Stomach smooth muscle (tissue), 2 donors: ENCODE results near the gene GBA2.

Experiments used
- H3K27ac ChIP-seq: one replicate; pipeline ENCODE4 v1.7.0; 2013; ENCODE audit warnings: mild to moderate bottlenecking, low read length, inconsistent platforms
- H3K27me3 ChIP-seq, 2 donors: one replicate each; pipeline ENCODE4 v1.7.0; 2013; ENCODE audit warnings: low read length in 2 of 2; ENCODE audit not compliant: insufficient read depth in 2 of 2, control insufficient read depth in 1 of 2
- H3K36me3 ChIP-seq, 2 donors: one replicate each; pipeline ENCODE4 v1.7.0; 2013; ENCODE audit warnings: low read length in 2 of 2; ENCODE audit not compliant: control insufficient read depth in 2 of 2, insufficient read depth in 2 of 2
- H3K4me1 ChIP-seq: one replicate; pipeline ENCODE4 v1.7.0; 2013; ENCODE audit warnings: low read length; ENCODE audit not compliant: control insufficient read depth, insufficient read depth
- H3K4me3 ChIP-seq, 2 donors: one replicate each; pipeline ENCODE4 v1.7.0; 2013; ENCODE audit warnings: low read length in 2 of 2
- H3K9ac ChIP-seq, 2 donors: one replicate each; pipeline ENCODE4 v1.7.0; 2013; ENCODE audit warnings: low read length in 2 of 2, mild to moderate bottlenecking in 1 of 2
- H3K9me3 ChIP-seq, 2 donors: one replicate each; pipeline ENCODE4 v1.7.0; 2013; ENCODE audit warnings: low read length in 2 of 2; ENCODE audit not compliant: control insufficient read depth in 2 of 2
- donor health status: healthy.
- donor health status: Pancreatic carcinoma.

GBA2 gene

DNA sequence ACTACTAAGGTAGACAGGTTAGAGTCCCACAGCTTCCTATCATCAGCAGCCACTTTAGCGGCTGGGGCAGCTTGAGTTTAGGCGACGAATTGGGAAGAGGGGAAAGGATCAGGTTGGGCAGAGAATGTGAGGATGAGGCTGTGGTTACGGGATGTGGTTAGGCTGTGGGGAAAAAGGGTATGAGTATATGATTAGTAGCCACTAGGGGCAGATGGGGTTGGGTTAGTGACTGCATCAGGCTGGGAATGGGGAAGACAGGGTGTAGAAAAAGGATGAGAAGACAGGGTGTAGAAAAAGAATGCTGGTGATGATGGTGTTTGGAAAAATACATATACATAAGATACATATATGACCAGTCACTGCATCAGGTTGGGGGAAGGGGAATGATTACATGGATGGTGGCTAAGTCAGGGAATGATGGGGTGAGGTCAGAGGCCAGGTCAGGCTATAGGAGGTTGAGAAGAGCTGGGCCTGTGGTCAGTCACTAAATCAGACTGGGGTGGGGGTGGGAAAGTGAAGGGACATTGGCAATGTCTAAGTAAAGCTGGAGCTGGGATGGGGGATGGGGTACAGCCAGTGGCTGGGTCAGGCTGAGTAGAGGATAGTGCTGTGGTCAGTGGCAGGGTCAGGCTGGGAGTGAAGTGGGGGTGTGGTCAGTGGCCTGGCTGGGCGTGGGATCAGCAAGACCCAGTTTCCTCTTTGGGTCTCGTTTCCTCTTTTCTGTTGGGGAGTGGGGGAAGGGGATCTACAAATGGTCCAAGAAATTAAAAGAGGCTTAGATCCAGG lies 19.1 kb downstream of the GBA2 start:
- Histone ChIP-seq H3K9ac (peak overlapping the region; percentile 99 to 100), H3K4me3 (peak overlapping the region; percentile 94 to 95), H3K36me3 (peaks cover 9 to 13% of the 10 kb centered on the region in 2 donors), H3K27me3 (no peaks in the 10 kb centered on the region), H3K4me1 (peaks cover 75% of the 10 kb centered on the region), H3K9me3 (no peaks in the 10 kb centered on the region), H3K27ac (peak overlapping the region; percentile 99)

DNA sequence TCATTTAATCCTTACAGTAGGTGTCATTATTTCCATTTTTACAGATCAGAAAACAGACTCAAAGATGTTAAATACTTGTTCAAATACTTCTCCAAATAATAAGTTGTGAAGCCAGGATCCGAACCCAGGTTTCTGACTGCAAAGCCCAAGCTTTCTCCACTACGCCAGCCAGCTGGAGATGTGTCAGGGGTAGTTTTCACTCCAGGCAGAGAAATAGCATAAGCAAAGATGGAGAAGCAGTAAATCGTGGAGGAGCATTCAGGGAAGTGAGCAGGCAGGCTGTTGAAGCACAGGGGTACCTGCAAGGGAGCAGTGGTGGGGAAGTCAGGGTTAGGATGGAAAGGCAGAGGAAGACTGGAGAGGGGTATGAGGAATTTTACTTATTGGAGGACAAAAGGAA lies 19.9 kb downstream of the GBA2 start:
- H3K4me1 ChIP-seq = peaks cover 74% of the 10 kb centered on the region
- no peaks in the 10 kb centered on the region for H3K9me3 ChIP-seq
- peak overlapping the region; percentile 94 to 95 for H3K4me3 ChIP-seq
- peaks cover 15 to 20% of the 10 kb centered on the region in 2 donors for H3K36me3 ChIP-seq
- peak overlapping the region; percentile 99 to 100 for H3K9ac ChIP-seq
- H3K27me3 ChIP-seq = no peaks in the 10 kb centered on the region
- H3K27ac ChIP-seq = peak overlapping the region; percentile 99

DNA sequence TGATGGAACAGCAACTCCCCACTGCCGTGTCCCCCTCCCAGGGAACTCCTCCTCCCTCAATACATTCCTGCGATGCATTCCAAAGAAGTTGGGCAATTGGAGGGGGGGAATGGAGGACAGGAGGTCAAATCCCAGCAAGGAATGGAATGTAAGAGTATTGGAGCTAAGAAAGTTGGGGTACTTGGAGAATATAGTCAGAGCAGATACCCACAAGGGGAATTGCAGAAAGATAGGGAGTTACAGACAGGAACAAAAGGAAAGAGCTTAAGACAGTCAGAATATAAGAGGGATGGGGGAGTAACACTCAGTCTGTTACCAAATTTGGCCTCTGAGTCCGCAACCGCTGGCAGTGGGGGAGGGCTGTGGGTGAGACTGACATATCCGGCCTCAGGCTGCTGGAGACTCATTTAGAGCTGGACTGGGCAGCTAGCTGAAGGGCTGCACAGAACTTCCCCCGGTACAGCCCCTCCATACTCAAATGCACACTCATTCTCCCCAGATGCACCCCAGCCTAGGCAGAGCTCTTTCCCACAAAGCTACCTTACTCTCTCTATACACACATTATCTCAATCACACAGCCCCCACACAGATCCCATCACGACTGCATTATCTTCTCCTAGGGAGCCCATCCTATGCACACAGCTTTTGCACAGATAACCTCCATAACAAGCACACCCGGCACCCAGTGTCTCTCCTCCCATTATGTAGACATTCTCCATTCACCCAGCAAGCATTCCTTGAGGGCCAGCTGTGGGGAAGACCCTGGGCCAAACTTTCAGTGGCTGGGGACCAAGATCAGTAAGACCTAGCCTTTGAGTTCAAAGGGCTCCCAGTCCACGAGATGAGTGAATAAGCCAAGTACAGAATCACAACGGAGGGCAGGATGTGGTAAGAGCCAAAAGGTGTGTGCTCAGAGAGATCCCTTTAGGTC lies 20.7 kb downstream of the GBA2 start:
- Histone ChIP-seq H3K4me3 (peak overlapping the region; percentile 94 to 95), H3K4me1 (peaks cover 66% of the 10 kb centered on the region)

DNA sequence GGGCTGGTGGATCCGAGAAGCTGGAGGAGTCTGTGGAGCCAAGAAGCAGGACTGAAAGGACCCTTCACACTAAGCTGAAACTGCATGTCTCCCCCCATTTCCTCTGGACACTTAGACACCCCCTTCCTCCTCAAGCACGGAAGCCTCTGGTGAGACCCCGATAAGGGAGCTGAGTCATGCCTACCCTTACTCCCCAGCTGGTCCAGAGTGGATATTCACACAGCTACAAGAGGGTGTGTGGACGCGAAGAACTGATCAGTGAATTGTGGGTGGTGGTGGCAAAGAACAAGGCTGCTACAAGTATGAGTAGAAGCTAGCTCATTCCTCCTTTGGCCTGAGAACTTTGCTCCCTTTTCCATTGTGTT lies 21.4 kb downstream of the GBA2 start:
- peak overlapping the region; percentile 99 for H3K27ac ChIP-seq
- H3K4me1 ChIP-seq = peaks cover 60% of the 10 kb centered on the region
- H3K9ac ChIP-seq = peak overlapping the region; percentile 99 to 100
- no peaks in the 10 kb centered on the region for H3K9me3 ChIP-seq
- no peaks in the 10 kb centered on the region for H3K27me3 ChIP-seq
- peak overlapping the region; percentile 94 to 95 for H3K4me3 ChIP-seq
- peaks cover 29 to 32% of the 10 kb centered on the region in 2 donors for H3K36me3 ChIP-seq

More for the DNA sequence above, 20.7 kb downstream of the GBA2 start:
- H3K36me3 ChIP-seq = peaks cover 23 to 28% of the 10 kb centered on the region in 2 donors
- H3K9me3 ChIP-seq = no peaks in the 10 kb centered on the region
- H3K9ac ChIP-seq = peak overlapping the region; percentile 99 to 100
- H3K27ac ChIP-seq = peak overlapping the region; percentile 99
- H3K27me3 ChIP-seq = no peaks in the 10 kb centered on the region

DNA sequence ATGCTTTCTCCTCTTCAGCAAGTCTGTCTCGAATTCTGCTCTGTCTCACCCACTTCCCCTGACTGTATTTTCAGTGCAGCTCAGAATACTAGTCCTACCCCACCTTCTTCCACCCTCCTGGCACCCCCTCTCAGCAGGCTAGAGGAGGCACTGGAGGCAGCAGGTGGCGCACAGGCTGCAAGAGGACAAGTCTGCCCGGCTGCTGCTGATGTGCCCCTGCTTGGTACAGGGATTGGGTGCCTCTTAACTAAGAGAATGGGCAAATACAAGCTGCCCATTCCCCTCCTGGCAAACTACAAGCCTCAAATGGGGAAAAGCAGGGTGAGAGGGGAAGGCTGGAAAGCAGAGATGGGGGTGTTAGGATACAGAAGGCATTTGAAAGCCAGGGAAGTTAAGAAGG lies 22.1 kb downstream of the GBA2 start:
- H3K4me1 ChIP-seq = peaks cover 57% of the 10 kb centered on the region
- peak overlapping the region; percentile 94 to 95 for H3K4me3 ChIP-seq
- H3K27me3 ChIP-seq = no peaks in the 10 kb centered on the region
- peak overlapping the region; percentile 99 to 100 for H3K9ac ChIP-seq
- H3K27ac ChIP-seq = peak overlapping the region; percentile 99
- no peaks in the 10 kb centered on the region for H3K9me3 ChIP-seq
- peaks cover 36 to 40% of the 10 kb centered on the region in 2 donors for H3K36me3 ChIP-seq

DNA sequence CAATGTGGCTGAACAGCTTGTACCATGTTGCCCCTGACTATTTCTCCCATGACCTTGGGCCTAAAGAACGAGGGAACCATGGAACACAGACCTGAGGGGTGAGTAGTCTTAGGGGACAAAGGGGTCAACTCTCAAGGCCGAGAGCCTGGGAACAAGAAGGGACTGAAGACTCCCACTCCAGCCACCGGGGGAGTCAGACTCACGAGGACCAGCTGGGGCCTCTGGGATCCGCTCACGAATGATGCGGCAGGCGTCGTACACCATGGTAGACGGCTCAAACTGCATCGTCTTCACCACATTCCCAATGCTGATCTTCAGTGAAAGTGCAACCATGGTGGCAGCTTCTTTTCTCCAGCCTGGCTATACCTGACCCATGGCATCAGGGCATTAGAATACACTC lies 23.7 kb downstream of the GBA2 start:
- no peaks in the 10 kb centered on the region for H3K27me3 ChIP-seq
- peak overlapping the region; percentile 46 for H3K27ac ChIP-seq
- H3K4me1 ChIP-seq = peaks cover 52% of the 10 kb centered on the region
- H3K36me3 ChIP-seq = peaks cover 51 to 55% of the 10 kb centered on the region in 2 donors
- H3K9ac ChIP-seq = peak overlapping the region in 1 of 2 donors; percentile 21
- no peaks in the 10 kb centered on the region for H3K9me3 ChIP-seq
- no peak overlapping the region for H3K4me3 ChIP-seq

DNA sequence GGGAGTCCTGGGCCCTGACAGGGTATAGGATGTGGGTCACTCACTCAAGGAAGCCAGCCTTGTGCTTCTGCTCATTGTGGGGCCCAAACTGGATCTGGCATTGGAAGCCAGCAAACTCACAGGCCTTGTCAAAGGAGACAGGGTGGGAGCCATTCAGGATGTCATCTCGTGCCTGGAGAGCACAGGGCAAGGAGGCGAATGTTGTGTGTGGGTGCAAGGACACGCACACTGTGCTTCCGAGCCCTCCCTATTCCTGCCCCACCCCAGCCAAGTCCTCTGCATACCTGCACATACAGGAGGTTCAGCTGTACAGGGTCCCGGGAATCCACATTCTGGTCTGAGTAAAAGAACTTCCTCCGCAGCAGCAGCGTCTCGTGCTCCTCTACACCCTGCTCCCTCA lies 25.1 kb downstream of the GBA2 start:
- peak overlapping the region; percentile 49 for H3K27ac ChIP-seq
- no peak overlapping the region for H3K4me3 ChIP-seq
- H3K27me3 ChIP-seq = no peaks in the 10 kb centered on the region
- H3K9ac ChIP-seq = no peak overlapping the region
- H3K4me1 ChIP-seq = peaks cover 38% of the 10 kb centered on the region
- H3K36me3 ChIP-seq = peaks cover 66 to 70% of the 10 kb centered on the region in 2 donors
- no peaks in the 10 kb centered on the region for H3K9me3 ChIP-seq

DNA sequence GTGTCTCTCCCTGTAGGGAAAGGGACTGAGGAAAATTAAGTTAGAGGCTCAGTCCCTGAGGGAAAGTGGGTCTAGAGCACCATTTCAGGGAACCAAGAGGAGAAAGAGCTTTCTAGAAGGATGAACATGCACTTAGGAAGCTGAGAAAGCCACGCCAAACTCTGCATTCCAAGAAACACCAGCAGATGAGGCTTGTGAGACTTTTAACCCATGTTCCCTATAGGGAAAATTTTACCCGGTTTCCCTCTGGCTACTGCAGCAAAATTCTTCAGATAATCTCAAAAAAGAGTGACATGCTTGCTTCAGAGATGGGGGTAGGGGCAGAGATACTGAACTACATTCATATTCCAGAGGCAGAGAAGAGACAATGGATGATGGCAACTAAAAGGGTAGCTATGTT lies 25.6 kb downstream of the GBA2 start:
- Histone ChIP-seq H3K36me3 (peaks cover 71 to 75% of the 10 kb centered on the region in 2 donors), H3K27ac (peak overlapping the region; percentile 49)

DNA sequence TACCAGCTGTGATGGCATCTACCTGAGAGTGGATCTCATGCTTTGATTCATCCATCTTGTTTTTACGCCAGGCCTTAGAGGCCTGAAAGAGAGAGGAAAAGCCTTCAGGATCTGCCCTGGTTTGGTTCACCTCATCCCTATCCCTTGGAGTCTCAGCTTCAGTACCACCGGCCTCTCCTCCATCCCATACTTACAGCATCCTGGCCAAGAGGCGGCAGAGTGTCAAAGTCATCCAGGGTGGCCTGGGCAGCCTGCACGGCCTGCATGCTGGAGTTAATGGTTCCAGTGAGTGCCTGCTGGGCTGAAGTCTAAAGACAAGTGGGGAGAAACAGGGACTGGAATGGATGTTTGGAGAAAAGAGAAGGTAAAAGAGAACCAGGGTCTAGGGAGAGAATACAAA lies 29.5 kb downstream of the GBA2 start:
- peak overlapping the region; percentile 41 for H3K27ac ChIP-seq
- no peaks in the 10 kb centered on the region for H3K9me3 ChIP-seq
- H3K4me1 ChIP-seq = no peaks in the 10 kb centered on the region
- no peak overlapping the region for H3K4me3 ChIP-seq
- no peak overlapping the region for H3K9ac ChIP-seq
- no peaks in the 10 kb centered on the region for H3K27me3 ChIP-seq
- peaks cover 95 to 99% of the 10 kb centered on the region in 2 donors for H3K36me3 ChIP-seq

More for the DNA sequence above, 25.6 kb downstream of the GBA2 start:
- H3K4me1 ChIP-seq = peaks cover 33% of the 10 kb centered on the region
- no peak overlapping the region for H3K9ac ChIP-seq
- H3K9me3 ChIP-seq = no peaks in the 10 kb centered on the region
- no peaks in the 10 kb centered on the region for H3K27me3 ChIP-seq
- H3K4me3 ChIP-seq = no peak overlapping the region

DNA sequence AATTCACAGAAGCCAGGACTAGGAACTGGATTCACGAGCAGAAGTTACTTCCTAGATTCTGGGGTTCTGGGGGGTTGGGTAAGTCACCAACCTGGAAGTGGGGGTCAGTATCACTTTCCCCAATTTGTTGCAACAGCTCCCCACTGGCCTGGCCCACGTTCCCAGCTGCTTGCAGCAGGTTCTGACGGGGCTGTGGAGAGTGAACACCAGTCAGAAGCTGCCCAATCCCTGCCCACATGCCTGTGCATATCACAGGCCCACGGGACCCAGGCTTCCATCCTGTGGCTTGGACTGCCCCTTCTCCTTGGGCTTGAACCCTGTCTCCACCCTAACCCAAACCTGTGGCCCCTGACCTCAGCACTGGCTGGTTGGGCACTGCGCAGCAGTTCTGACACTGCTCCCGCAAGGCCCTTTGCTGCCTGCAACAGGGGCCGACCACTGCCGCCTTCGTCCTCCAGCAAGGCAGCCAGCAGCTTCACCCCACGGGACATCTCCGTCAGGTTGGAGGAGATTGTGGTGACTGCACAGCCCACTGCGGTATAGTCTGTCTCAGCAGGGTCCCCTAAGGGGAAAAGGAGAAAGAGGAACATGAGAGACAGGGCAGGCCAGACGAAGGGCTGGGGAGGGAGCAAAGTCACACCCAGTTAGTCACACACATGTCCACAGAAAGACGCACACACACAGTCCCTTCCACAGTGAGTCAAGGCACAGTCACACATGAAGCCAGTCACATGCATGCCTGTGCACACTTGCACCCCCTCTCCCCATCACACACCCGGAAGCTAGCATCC lies 30.1 kb downstream of the GBA2 start:
- H3K9me3 ChIP-seq = no peaks in the 10 kb centered on the region
- H3K4me3 ChIP-seq = no peak overlapping the region
- H3K4me1 ChIP-seq = no peaks in the 10 kb centered on the region
- peaks cover 95 to 99% of the 10 kb centered on the region in 2 donors for H3K36me3 ChIP-seq
- H3K27me3 ChIP-seq = no peaks in the 10 kb centered on the region
- peak overlapping the region; percentile 41 for H3K27ac ChIP-seq
- H3K9ac ChIP-seq = no peak overlapping the region
